ENCODE data around the gene COMMD4. TPM values are rescaled to one million over a fixed set of nuclear protein-coding genes. Genes with fewer than 3 reads are reported as not detected.
"Not testable (repeated sequence)": the region's sequence is repeated elsewhere in the genome, so short reads cannot be mapped to it uniquely, and the experiment has no call there.

Gene COMMD4
- total and polyA plus RNA-seq, 7 donors, result 37.8 to 115 (median 54.3) TPM

GRCh38 chr15:75371901-75372688 lies 36.2 kb downstream of the COMMD4 start:
- no peak for DNase-seq
- H3K9me3 ChIP-seq, result no peaks in the 10 kb centered on the region
- H3K4me3 ChIP-seq, result no peak overlapping the region
- peaks cover 30 to 74% (median 33%) of the 10 kb centered on the region in 4 donors for H3K36me3 ChIP-seq
- TF ChIP-seq POLR2AphosphoS5 (IDR thresholded peaks at IDR 0.05) (no peak), CTCF (IDR thresholded peaks at IDR 0.05) (no peak), POLR2A (IDR thresholded peaks at IDR 0.05) (no peak)
- H3K27ac ChIP-seq, result no peak overlapping the region
- H3K27me3 ChIP-seq, result no peaks in the 10 kb centered on the region
- H3K4me1 ChIP-seq, result peaks cover 0 to 17% (median 15%) of the 10 kb centered on the region in 4 donors
- 93 to 95% methylated on average over 11 of the region's 11 CpGs for WGBS, 2 donors
- intact Hi-C loops (cut with DNase I), result no loop called here

GRCh38 chr15:75380773-75381172 lies 44.9 kb downstream of the COMMD4 start:
- H3K36me3 ChIP-seq, result peaks cover 30 to 100% (median 58%) of the 10 kb centered on the region in 4 donors
- H3K4me1 ChIP-seq, result no peaks in the 10 kb centered on the region
- no peak for TF ChIP-seq EP300 (IDR thresholded peaks at IDR 0.05)
- TF ChIP-seq POLR2A (IDR thresholded peaks at IDR 0.05), result no peak
- no peak for TF ChIP-seq POLR2AphosphoS5 (IDR thresholded peaks at IDR 0.05)
- no peak for TF ChIP-seq CTCF (IDR thresholded peaks at IDR 0.05)
- no peaks in the 10 kb centered on the region for H3K27me3 ChIP-seq
- H3K27ac ChIP-seq, result no peak overlapping the region
- DNase-seq, result no peak
- intact Hi-C loops (cut with DNase I), result no loop called here
- H3K4me3 ChIP-seq, result no peak overlapping the region
- 23 to 66% methylated on average over 4 of the region's 4 CpGs for WGBS, 2 donors
- H3K9me3 ChIP-seq, result no peaks in the 10 kb centered on the region

- 78 to 89% methylated on average over 5 of the region's 5 CpGs for WGBS, 2 donors
- H3K4me3 ChIP-seq; H3K27ac ChIP-seq; DNase-seq; H3K9me3 ChIP-seq; H3K4me1 ChIP-seq; H3K27me3 ChIP-seq; intact Hi-C loops (cut with DNase I): not testable (repeated sequence)
- H3K36me3 ChIP-seq, result peaks cover 34 to 100% (median 64%) of the 10 kb centered on the region in 4 donors
Observed at GRCh38 chr15:75383986-75384385, 48.1 kb downstream of the COMMD4 start.

Small RNA genes within 50 kb of the gene (small RNA-seq; reads per million reads assigned to genes)
- gene RN7SL327P, result 0 reads per million in 3 donors

Other genes starting within 250 kb of the COMMD4 start
- 10 to 100 TPM in 2 of 4 donors, 1 to 10 TPM in 2; 4.9 to 20.2 (median 12.0) TPM for gene C15orf39, start 134.2 kb upstream of the COMMD4 start, total RNA-seq
- gene C15orf39, start 134.2 kb upstream of the COMMD4 start, polyA plus RNA-seq, result 10 to 100 TPM in 1 of 3 donors, 1 to 10 TPM in 2; 7.8 to 17.2 (median 9.5) TPM
- gene GOLGA6C, start 77.7 kb upstream of the COMMD4 start, total RNA-seq, result under 1 TPM in 1 of 4 donors, not detected in 3; 0.33 TPM
- not detected for gene GOLGA6C, start 77.7 kb upstream of the COMMD4 start, polyA plus RNA-seq
- gene GOLGA6D, start 53.2 kb upstream of the COMMD4 start, total RNA-seq, result not detected
- gene GOLGA6D, start 53.2 kb upstream of the COMMD4 start, polyA plus RNA-seq, result not detected
- gene NEIL1, start 11.0 kb downstream of the COMMD4 start, total RNA-seq, result 10 to 100 TPM; 17.5 to 51.5 (median 34.9) TPM
- gene NEIL1, start 11.0 kb downstream of the COMMD4 start, polyA plus RNA-seq, result 10 to 100 TPM in 1 of 3 donors, 1 to 10 TPM in 2; 5.4 to 31.1 (median 6.5) TPM
- 100 to 1,000 TPM in 3 of 4 donors, 10 to 100 TPM in 1; 94.2 to 221 (median 132) TPM for gene MAN2C1, start 32.5 kb downstream of the COMMD4 start, total RNA-seq
- gene MAN2C1, start 32.5 kb downstream of the COMMD4 start, polyA plus RNA-seq, result 100 to 1,000 TPM in 1 of 3 donors, 10 to 100 TPM in 2; 18.0 to 146 (median 22.0) TPM
- 10 to 100 TPM; 34.6 to 41.8 (median 39.3) TPM for gene SIN3A, start 115.6 kb downstream of the COMMD4 start, total RNA-seq
- gene SIN3A, start 115.6 kb downstream of the COMMD4 start, polyA plus RNA-seq, result 10 to 100 TPM in 1 of 3 donors, 1 to 10 TPM in 2; 7.9 to 24.2 (median 9.0) TPM
- gene PTPN9, start 243.3 kb downstream of the COMMD4 start, total RNA-seq, result 10 to 100 TPM; 12.2 to 21.0 (median 17.2) TPM
- 10 to 100 TPM; 19.2 to 23.1 (median 19.8) TPM for gene PTPN9, start 243.3 kb downstream of the COMMD4 start, polyA plus RNA-seq